ENCODE data around the gene ULK4. TPM values are rescaled to one million over a fixed set of nuclear protein-coding genes. Genes with fewer than 3 reads are reported as not detected.
"Not testable (repeated sequence)": the region's sequence is repeated elsewhere in the genome, so short reads cannot be mapped to it uniquely, and the experiment has no call there.

ULK4 gene
- total and polyA plus RNA-seq, 2 of the 8 experiments (the other 6 are each of a cell fraction or from before 2014, with no cell fraction given): 3.0 to 10.8 TPM

GRCh38 chr3:41840936-41841668 lies 120.8 kb downstream of the ULK4 start:
- H3K18ac ChIP-seq (ENCODE audit: extremely low read depth, low read length); H3K4me3 ChIP-seq (ENCODE audit: extremely low read depth in 1 of 4, insufficient read depth in 2 of 4, low read depth in 3 of 4, low read length in 4 of 4); H3K4me2 ChIP-seq (ENCODE audit: insufficient read depth in 1 of 2, low read depth in 2 of 2, low read length in 2 of 2); H3K9ac ChIP-seq (replicated peaks in 1 of 4; ENCODE audit: extremely low read depth in 1 of 4, low read depth in 3 of 4, low read length in 3 of 4); H3K56ac ChIP-seq (replicated peaks; ENCODE audit: insufficient read length, low read depth, low read length); H2AFZ ChIP-seq (ENCODE audit: low read length); H4K5ac ChIP-seq (ENCODE audit: insufficient read length, low read depth, low read length); DNase-seq (ENCODE audit: low read depth in 1 of 2, low spot score in 2 of 2); H3K79me2 ChIP-seq (ENCODE audit: control insufficient read depth in 1 of 2, insufficient read depth in 2 of 2, low read length in 2 of 2); H3K27ac ChIP-seq (ENCODE audit: low read depth, low read length); H4K91ac ChIP-seq (replicated peaks; ENCODE audit: insufficient read length, low read length); H3K23ac ChIP-seq (ENCODE audit: insufficient read length); H3K4ac ChIP-seq (replicated peaks; ENCODE audit: insufficient read length, low read depth, low read length); H3K27me3 ChIP-seq (replicated peaks in 1 of 4; ENCODE audit: control insufficient read depth in 3 of 4, extremely low read depth in 1 of 4, insufficient read depth in 3 of 4, low read length in 3 of 4); H2BK5ac ChIP-seq (ENCODE audit: low read depth, low read length); POLR2A ChIA-PET (ENCODE audit: partially characterized antibody); H2BK12ac ChIP-seq (ENCODE audit: low read depth, low read length); H4K8ac ChIP-seq (ENCODE audit: extremely low read depth, insufficient read depth, low read length); H3K79me1 ChIP-seq (ENCODE audit: low read depth, low read length); FAIRE-seq; H4K20me1 ChIP-seq (replicated peaks in 1 of 2; ENCODE audit: control insufficient read depth in 1 of 2, insufficient read depth in 2 of 2, low read length in 2 of 2); H2BK15ac ChIP-seq (ENCODE audit: low read length); H2BK20ac ChIP-seq (ENCODE audit: low read length); H3K14ac ChIP-seq (ENCODE audit: insufficient read length); H3K23me2 ChIP-seq (ENCODE audit: low read depth, low read length); H3K4me1 ChIP-seq (replicated peaks in 1 of 4; ENCODE audit: control insufficient read depth in 3 of 4, insufficient read depth in 4 of 4, low read length in 3 of 4); H2BK120ac ChIP-seq (replicated peaks; ENCODE audit: low read depth, low read length); H2AK5ac ChIP-seq (ENCODE audit: low read depth, low read length): not testable (repeated sequence)
- CTCF ChIA-PET (ENCODE audit: partially characterized antibody): interaction anchor here (0.6 kb wide), 1 partner anchor 259 kb away, joined by 3 read pairs; no protein-coding TSS in a partner anchor
- peak in 1 of 2 experiments; percentile 5; a peak in 1 of 3 replicates for TF ChIP-seq EP300 (IDR thresholded peaks at IDR 0.05; ENCODE audit: borderline replicate concordance in 1 of 2, low read depth in 2 of 2, low read length in 2 of 2)
- WGBS, 2 experiments (ENCODE audit: extremely low coverage in 1 of 2, insufficient coverage in 1 of 2, insufficient read length in 1 of 2, insufficient replicate concordance in 2 of 2, low coverage in 1 of 2, low lambda C conversion rate in 2 of 2, missing lambda C conversion rate in 1 of 2): 92% methylated on average over 24 of the region's 52 CpGs; no CpG with 5 or more reads in 1 of the 2 experiments
- Histone ChIP-seq H3K9me3 (ENCODE audit: insufficient read depth in 2 of 2, low read depth in 1 of 2, low read length in 1 of 2) (peaks cover 8 to 35% of the 10 kb centered on the region in 2 experiments), H3K36me3 (ENCODE audit: control insufficient read depth in 2 of 4, insufficient read depth in 4 of 4, low read length in 3 of 4) (peaks cover 0 to 20% (median 0%) of the 10 kb centered on the region in 4 experiments; a peak in 2 of 8 replicates)

Measured in H1 (cell line).